ENCODE results near the gene CLCA1.

DNA sequence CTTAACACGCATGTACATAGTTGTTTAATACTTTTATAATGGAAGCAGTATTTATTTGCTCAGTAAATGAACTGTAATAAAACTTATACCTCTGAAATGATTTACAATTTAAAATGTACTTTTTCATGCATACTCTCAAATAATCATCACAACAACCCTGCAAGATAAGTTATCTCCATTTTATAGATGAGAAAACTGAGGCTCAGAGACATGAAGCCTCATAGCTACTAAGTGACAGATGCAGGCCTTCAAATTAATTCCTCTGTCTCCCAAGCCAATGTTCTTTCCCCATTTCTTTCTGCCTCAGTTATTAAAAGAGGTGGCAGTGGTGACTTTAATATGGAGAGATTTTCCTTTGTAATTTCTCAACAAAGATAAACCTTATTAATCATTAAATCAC is 19.6 kb upstream of the CLCA1 start:
- TF ChIP-seq, protein P1, sequence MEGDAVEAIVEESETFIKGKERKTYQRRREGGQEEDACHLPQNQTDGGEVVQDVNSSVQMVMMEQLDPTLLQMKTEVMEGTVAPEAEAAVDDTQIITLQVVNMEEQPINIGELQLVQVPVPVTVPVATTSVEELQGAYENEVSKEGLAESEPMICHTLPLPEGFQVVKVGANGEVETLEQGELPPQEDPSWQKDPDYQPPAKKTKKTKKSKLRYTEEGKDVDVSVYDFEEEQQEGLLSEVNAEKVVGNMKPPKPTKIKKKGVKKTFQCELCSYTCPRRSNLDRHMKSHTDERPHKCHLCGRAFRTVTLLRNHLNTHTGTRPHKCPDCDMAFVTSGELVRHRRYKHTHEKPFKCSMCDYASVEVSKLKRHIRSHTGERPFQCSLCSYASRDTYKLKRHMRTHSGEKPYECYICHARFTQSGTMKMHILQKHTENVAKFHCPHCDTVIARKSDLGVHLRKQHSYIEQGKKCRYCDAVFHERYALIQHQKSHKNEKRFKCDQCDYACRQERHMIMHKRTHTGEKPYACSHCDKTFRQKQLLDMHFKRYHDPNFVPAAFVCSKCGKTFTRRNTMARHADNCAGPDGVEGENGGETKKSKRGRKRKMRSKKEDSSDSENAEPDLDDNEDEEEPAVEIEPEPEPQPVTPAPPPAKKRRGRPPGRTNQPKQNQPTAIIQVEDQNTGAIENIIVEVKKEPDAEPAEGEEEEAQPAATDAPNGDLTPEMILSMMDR (IDR thresholded peaks at IDR 0.05): no peak
- TF ChIP-seq POLR2A (IDR thresholded peaks at IDR 0.05): no peak
- TF ChIP-seq EP300 (IDR thresholded peaks at IDR 0.05): no peak

Measured in ovary (tissue), 3 donors.